GM23338 (cell line): ENCODE measurements around the gene TNS3. TPM values are rescaled to one million over a fixed set of nuclear protein-coding genes. Genes with fewer than 3 reads are reported as not detected.

Experiments
- ATAC-seq: fragments of 200-7000 bp; cut with Tn5 transposase; 3 replicates; pipeline ENCODE4 v1.9.1; 2020
- DNase-seq: peaks from one replicate; pipeline ENCODE4 v3.0.0-alpha.2; 2015; ENCODE audit warnings: low spot score
- H2AFZ ChIP-seq: fragments of 200-600 bp; sonication (generic); 2 replicates; pipeline ENCODE4 v1.8.0; 2016; ENCODE audit warnings: antibody characterized with exemption, mild to moderate bottlenecking, moderate library complexity
- H3F3A ChIP-seq: fragments of 200-600 bp; sonication (generic); replicated peaks from 2 replicates; pipeline ENCODE4 v1.8.0; 2017; ENCODE audit warnings: antibody characterized with exemption, mixed run types, low read depth
- H3K27ac ChIP-seq: fragments of 200-600 bp; sonication (generic); 2 replicates; pipeline ENCODE4 v1.6.1; 2016; ENCODE audit warnings: low read depth
- H3K27me3 ChIP-seq: fragments of 200-600 bp; sonication (generic); 2 replicates; pipeline ENCODE4 v1.8.0; 2016; ENCODE audit warnings: mild to moderate bottlenecking, mixed run types, moderate library complexity; ENCODE audit not compliant: insufficient read depth
- H3K36me3 ChIP-seq: fragments of 200-600 bp; sonication (generic); 2 replicates; pipeline ENCODE4 v1.8.0; 2016; ENCODE audit warnings: mild to moderate bottlenecking; ENCODE audit not compliant: insufficient read depth
- H3K4me1 ChIP-seq: fragments of 200-600 bp; sonication (generic); 2 replicates; pipeline ENCODE4 v1.8.0; 2016; ENCODE audit warnings: mild to moderate bottlenecking, moderate library complexity; ENCODE audit not compliant: insufficient read depth
- H3K4me2 ChIP-seq: fragments of 200-600 bp; sonication (generic); 2 replicates; pipeline ENCODE4 v1.7.1; 2017; ENCODE audit warnings: mixed run types
- H3K4me3 ChIP-seq: fragments of 200-600 bp; sonication (generic); 2 replicates; pipeline ENCODE4 v1.6.1; 2016; ENCODE audit warnings: mixed run types
- H3K79me2 ChIP-seq: fragments of 200-600 bp; sonication (generic); replicated peaks from 2 replicates; pipeline ENCODE4 v1.8.0; 2017; ENCODE audit warnings: mild to moderate bottlenecking; ENCODE audit not compliant: insufficient read depth
- H3K9me2 ChIP-seq: fragments of 200-600 bp; sonication (generic); 2 replicates; pipeline ENCODE4 v1.8.0; 2017; ENCODE audit not compliant: insufficient read depth
- H4K20me1 ChIP-seq: fragments of 200-600 bp; sonication (generic); replicated peaks from 2 replicates; pipeline ENCODE4 v1.8.0; 2017; ENCODE audit warnings: mild to moderate bottlenecking; ENCODE audit not compliant: insufficient read depth
- H3K27ac Mint-ChIP-seq: 2 replicates; pipeline ENCODE4 v1.8.0; 2020; ENCODE audit warnings: inconsistent platforms, mild to moderate bottlenecking, moderate library complexity, mixed read lengths
- H3K27me3 Mint-ChIP-seq: 3 replicates; pipeline ENCODE4 v1.8.0; 2022; ENCODE audit warnings: low read depth, mild to moderate bottlenecking, moderate library complexity, mixed read lengths, inconsistent platforms; ENCODE audit not compliant: insufficient read depth, poor library complexity
- H3K36me3 Mint-ChIP-seq: 3 replicates; pipeline ENCODE4 v1.8.0; 2021; ENCODE audit warnings: low read depth, mild to moderate bottlenecking, inconsistent platforms, moderate library complexity, mixed read lengths
- H3K4me1 Mint-ChIP-seq: 3 replicates; pipeline ENCODE4 v1.8.0; 2020; ENCODE audit warnings: mild to moderate bottlenecking, inconsistent platforms, mixed read lengths
- H3K4me3 Mint-ChIP-seq: 3 replicates; pipeline ENCODE4 v1.8.0; 2021; ENCODE audit warnings: moderate library complexity, mild to moderate bottlenecking, inconsistent platforms, mixed read lengths
- H3K9me3 Mint-ChIP-seq: 3 replicates; pipeline ENCODE4 v1.8.0; 2020; ENCODE audit warnings: moderate library complexity, mild to moderate bottlenecking, inconsistent platforms, mixed read lengths
- CREB1 ChIP-seq: fragments of 250-450 bp; sonication (Bioruptor Pico); IDR thresholded peaks from 2 replicates; pipeline ENCODE4 v1.5.0; 2020; ENCODE audit warnings: low read depth, mild to moderate bottlenecking, moderate library complexity
- CTCF ChIP-seq, 2 experiments: fragments of 200-600 bp in 1 of 2; sonication (generic) in 1 of 2; conservative IDR thresholded peaks; 2 replicates each; pipeline versions ENCODE4 v1.5.1 to v1.6.1; 2016 to 2017; ENCODE audit warnings: antibody characterized with exemption in 2 of 2, low read depth in 2 of 2, mild to moderate bottlenecking in 2 of 2, moderate library complexity in 1 of 2
- ETS1 ChIP-seq: IDR thresholded peaks from 2 replicates; pipeline ENCODE4 v1.6.1; 2016; ENCODE audit warnings: antibody characterized with exemption
- EZH2 ChIP-seq: fragments of 200-600 bp; sonication (generic); IDR thresholded peaks from one replicate; pipeline ENCODE4 v1.8.0; 2017; ENCODE audit warnings: antibody characterized with exemption, mild to moderate bottlenecking, low read depth; ENCODE audit not compliant: unreplicated experiment
- EZH2phosphoT487 ChIP-seq: fragments of 200-600 bp; sonication (generic); IDR thresholded peaks from one replicate; pipeline ENCODE4 v1.8.1; 2018; ENCODE audit warnings: antibody characterized with exemption; ENCODE audit not compliant: unreplicated experiment
- JUNB ChIP-seq: IDR thresholded peaks from one replicate; pipeline ENCODE4 v1.6.1; 2016; ENCODE audit warnings: antibody characterized with exemption; ENCODE audit not compliant: unreplicated experiment
- NANOG ChIP-seq: IDR thresholded peaks from 2 replicates; pipeline ENCODE4 v1.6.1; 2016; ENCODE audit warnings: antibody characterized with exemption, borderline replicate concordance
- POLR2AphosphoS5 ChIP-seq: IDR thresholded peaks from 2 replicates; pipeline ENCODE4 v1.6.1; 2016; ENCODE audit warnings: antibody characterized with exemption, low read depth
- REST ChIP-seq: IDR thresholded peaks from one replicate; pipeline ENCODE4 v1.6.1; 2018; ENCODE audit warnings: antibody characterized with exemption; ENCODE audit not compliant: unreplicated experiment
- STAT1 ChIP-seq: IDR thresholded peaks from one replicate; pipeline ENCODE4 v1.6.1; 2016; ENCODE audit warnings: antibody characterized with exemption; ENCODE audit not compliant: unreplicated experiment
- ZNF114 ChIP-seq: fragments of 250-450 bp; sonication (Bioruptor Pico); IDR thresholded peaks from 2 replicates; pipeline ENCODE4 v1.5.0; 2020; ENCODE audit warnings: mild to moderate bottlenecking, moderate library complexity
- ZNF331 ChIP-seq: fragments of 250-450 bp; sonication (Bioruptor Pico); IDR thresholded peaks from 2 replicates; pipeline ENCODE4 v1.5.0; 2020; ENCODE audit warnings: low read depth, mild to moderate bottlenecking, moderate library complexity
- ZNF462 ChIP-seq: fragments of 250-450 bp; sonication (Bioruptor Pico); IDR thresholded peaks from 2 replicates; pipeline ENCODE4 v1.5.0; 2020; ENCODE audit warnings: mild to moderate bottlenecking, moderate library complexity
- polyA plus RNA-seq: library from polyadenylated mRNA; unstranded; fragments of >200 nt; fragmentation: Nextera tagmentation; extraction: Ambion mirVana; gene quantifications from 2 replicates; pipeline ENCODE4 v1.2.1, GENCODE V29; 2016
- total RNA-seq: library from RNA; depleted of rRNA; stranded (reverse); fragments of >200 nt; shearing (Covaris generic); gene quantifications from 2 replicates; pipeline ENCODE4 v1.2.3, GENCODE V29; 2014

TNS3 gene
- total and polyA plus RNA-seq, 2 experiments from 2014 or later, result 6.2 to 28.7 TPM

- no peaks in the 10 kb centered on the region; the same call in none of the 2 replicates for H4K20me1 ChIP-seq
- H3K4me1 ChIP-seq, result peaks cover 5% of the 10 kb centered on the region; the same call in 1 of the 2 replicates
- Mint-ChIP-seq H3K9me3 (no peaks in the 10 kb centered on the region), H3K27ac (no peak overlapping the region), H3K4me1 (peaks cover 19% of the 10 kb centered on the region), H3K36me3 (peaks cover 5% of the 10 kb centered on the region; the same call in 2 of the 3 replicates), H3K27me3 (peaks cover 4% of the 10 kb centered on the region), H3K4me3 (no peak overlapping the region)
- H3K9me2 ChIP-seq, result peaks cover 4% of the 10 kb centered on the region; the same call in 1 of the 2 replicates
- no peaks in the 10 kb centered on the region for H3F3A ChIP-seq
- H3K4me2 ChIP-seq, result no peak overlapping the region
- H3K79me2 ChIP-seq, result 0 out of 2 replicates have a peak, but pooled peaks cover 5% of the 10 kb centered on the region
- TF ChIP-seq STAT1 (no peak), ZNF462 (CRISPR knock-in tag) (no peak), POLR2AphosphoS5 (no peak), ZNF331 (CRISPR knock-in tag) (no peak), EZH2phosphoT487 (no peak), REST (no peak), NANOG (no peak), CREB1 (CRISPR knock-in tag) (no peak), ZNF114 (no peak), JUNB (no peak), CTCF (conservative IDR thresholded peaks at IDR 0.05; ENCODE audit: low read depth in 2 of 2) (no peak), EZH2 (no peak), ETS1 (no peak)
- no peak overlapping the region for H3K4me3 ChIP-seq
- no peaks in the 10 kb centered on the region for H3K36me3 ChIP-seq
- no peak overlapping the region for H2AFZ ChIP-seq
- ATAC-seq (no peak), DNase-seq (no peak)
- H3K27me3 ChIP-seq, result no peaks in the 10 kb centered on the region
- H3K27ac ChIP-seq, result no peak overlapping the region
Measured at GRCh38 chr7:47367369-47367768, 214.5 kb downstream of the TNS3 start.
